Gastroesophageal sphincter (tissue), 4 donors: ENCODE results near the gene SNRPA1. TPM values are rescaled to one million over a fixed set of nuclear protein-coding genes. Genes with fewer than 3 reads are reported as not detected.

Source experiments
- ATAC-seq: fragments of 150-250 bp; one replicate; pipeline ENCODE4 v1.9.1; 2016; ENCODE audit warnings: mild to moderate bottlenecking, moderate library complexity
- H3K27ac ChIP-seq, 4 donors: fragments of 200-600 bp; sonication (generic) in 3 of 4; 1 replicate in 3 of 4; 2 replicates in 1 of 4; pipeline ENCODE4 v1.5.1; 2016 to 2019
- H3K27me3 ChIP-seq: fragments of 200-600 bp; sonication (generic); one replicate; pipeline ENCODE4 v1.5.1; 2019
- H3K36me3 ChIP-seq, 2 donors: fragments of 200-600 bp; sonication (generic); one replicate each; pipeline ENCODE4 v1.5.1; 2019; ENCODE audit warnings: control low read depth in 1 of 2
- H3K4me1 ChIP-seq, 3 donors: fragments of 200-600 bp; sonication (generic); 1 replicate in 2 of 3; 2 replicates in 1 of 3; pipeline ENCODE4 v1.5.1; 2016 to 2019; ENCODE audit warnings: control low read depth in 2 of 3
- H3K4me3 ChIP-seq, 2 donors: fragments of 200-600 bp; sonication (generic); one replicate each; pipeline ENCODE4 v1.5.1; 2019; ENCODE audit warnings: mild to moderate bottlenecking in 1 of 2, moderate library complexity in 1 of 2
- H3K9me3 ChIP-seq, 3 donors: fragments of 200-600 bp; sonication (generic); one replicate each; pipeline ENCODE4 v1.5.1; 2017 to 2019; ENCODE audit warnings: control low read depth in 2 of 3
- CTCF ChIP-seq, 4 experiments: fragments of 200-600 bp in 2 of 4; fragments of 450-650 bp in 2 of 4; sonication (generic) in 1 of 4; IDR thresholded peaks; one replicate each; pipeline ENCODE4 v1.5.1; 2017 to 2019; ENCODE audit warnings: antibody characterized with exemption in 4 of 4, mild to moderate bottlenecking in 2 of 4, moderate library complexity in 2 of 4
- EP300 ChIP-seq: sonication (generic); formaldehyde crosslinking; IDR thresholded peaks from one replicate; pipeline ENCODE4 v1.6.1; 2017; ENCODE audit warnings: antibody characterized with exemption, mild to moderate bottlenecking
- POLR2A ChIP-seq, 2 donors: fragments of 450-650 bp; IDR thresholded peaks; one replicate each; pipeline ENCODE4 v1.6.1; 2017; ENCODE audit warnings: antibody characterized with exemption in 2 of 2, mild to moderate bottlenecking in 2 of 2, moderate library complexity in 1 of 2
- POLR2AphosphoS5 ChIP-seq: sonication (generic); formaldehyde crosslinking; IDR thresholded peaks from one replicate; pipeline ENCODE4 v1.6.1; 2017; ENCODE audit warnings: antibody characterized with exemption
- WGBS, 2 donors: methylation state at CpG; one replicate each; pipeline ENCODE4 v1.1.5; 2018; ENCODE audit warnings: low coverage in 1 of 2; 5-methylcytosine and 5-hydroxymethylcytosine counted together
- total RNA-seq, 4 donors: library from RNA; depleted of rRNA; stranded (reverse); fragments of >200 nt; gene quantifications; one replicate each; pipeline ENCODE4 v1.1.0, GENCODE V29; 2016

Gene SNRPA1
- total RNA-seq, 4 donors from 2014 or later = 22.5 to 39.5 (median 27.7) TPM

DNA sequence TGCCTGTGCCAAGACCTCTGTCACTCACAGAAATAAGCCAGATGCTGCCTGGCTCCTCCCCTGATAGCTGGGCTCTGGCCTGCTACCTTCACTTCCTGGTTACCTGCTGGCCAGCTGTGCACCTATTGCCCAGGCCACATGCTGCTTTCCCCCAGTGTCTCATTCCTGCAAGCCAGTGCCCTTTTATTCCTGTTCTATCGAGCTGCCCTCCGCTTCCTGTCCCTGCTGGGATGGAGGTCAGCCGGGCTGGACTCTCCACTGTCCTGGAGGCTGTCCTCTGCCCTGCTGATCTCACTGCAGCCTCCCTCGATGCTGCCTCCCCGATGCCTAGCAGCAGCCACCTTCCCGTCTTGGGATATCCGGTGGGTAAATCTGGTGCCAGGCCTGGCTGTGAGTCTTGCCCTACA, 37.0 kb upstream of the SNRPA1 start:
- 80 to 92% methylated on average over 1 to 3 of the region's 7 CpGs for WGBS, 2 donors
- Histone ChIP-seq H3K4me3 (no peak overlapping the region), H3K9me3 (no peaks in the 10 kb centered on the region), H3K27ac (no peak overlapping the region), H3K36me3 (no peaks in the 10 kb centered on the region), H3K27me3 (peaks cover 2% of the 10 kb centered on the region), H3K4me1 (no peaks in the 10 kb centered on the region)
- no peak for ATAC-seq
- no peak for TF ChIP-seq POLR2AphosphoS5
- TF ChIP-seq EP300 = no peak
- no peak for TF ChIP-seq POLR2A (IDR thresholded peaks at IDR 0.05)
- TF ChIP-seq CTCF (IDR thresholded peaks at IDR 0.05) = no peak

GRCh38 chr15:101329867-101330380, 34.9 kb upstream of the SNRPA1 start:
- H3K4me3 ChIP-seq = no peak overlapping the region
- no peaks in the 10 kb centered on the region for H3K4me1 ChIP-seq
- ATAC-seq = no peak
- peaks cover 6% of the 10 kb centered on the region for H3K27me3 ChIP-seq
- WGBS, 2 donors = 78 to 100% methylated on average over 1 to 3 of the region's 9 CpGs
- H3K9me3 ChIP-seq = no peaks in the 10 kb centered on the region
- no peaks in the 10 kb centered on the region for H3K36me3 ChIP-seq
- no peak overlapping the region for H3K27ac ChIP-seq
- TF ChIP-seq POLR2AphosphoS5 (no peak), POLR2A (IDR thresholded peaks at IDR 0.05) (no peak), EP300 (no peak), CTCF (IDR thresholded peaks at IDR 0.05) (no peak)

DNA sequence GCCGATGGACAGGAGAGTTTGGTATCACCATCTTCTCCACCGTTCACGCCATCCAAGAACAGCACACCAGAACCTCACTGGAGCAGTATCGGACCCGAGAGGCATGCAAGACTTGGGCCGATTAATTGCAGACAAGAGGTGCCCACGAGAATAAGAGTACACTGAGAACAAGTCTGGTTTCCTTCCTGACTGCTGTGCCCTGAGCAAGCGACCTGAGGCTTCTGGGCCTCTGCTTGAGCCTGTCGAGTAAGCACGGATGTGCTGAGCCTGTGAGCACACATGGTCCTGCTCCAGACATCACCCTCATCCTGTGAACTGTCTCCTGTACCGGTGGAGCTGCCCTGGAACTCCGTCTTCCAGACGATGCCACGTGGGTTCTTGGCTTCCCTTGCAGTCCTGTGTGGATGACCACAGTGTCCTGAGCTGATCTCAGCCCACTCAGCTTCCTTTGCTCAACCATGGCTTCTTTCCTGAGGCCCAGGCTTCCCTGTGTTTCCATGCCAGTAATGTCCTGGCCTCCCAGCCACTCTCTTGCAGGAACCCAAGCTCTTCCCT, 34.3 kb upstream of the SNRPA1 start:
- H3K27ac ChIP-seq = no peak overlapping the region
- peaks cover 6% of the 10 kb centered on the region for H3K27me3 ChIP-seq
- H3K9me3 ChIP-seq = no peaks in the 10 kb centered on the region
- no peak for ATAC-seq
- WGBS, 2 donors = 82 to 84% methylated on average over 10 to 13 of the region's 14 CpGs
- TF ChIP-seq POLR2A (IDR thresholded peaks at IDR 0.05) (no peak), POLR2AphosphoS5 (no peak), EP300 (no peak), CTCF (IDR thresholded peaks at IDR 0.05) (no peak)
- no peak overlapping the region for H3K4me3 ChIP-seq
- H3K36me3 ChIP-seq = no peaks in the 10 kb centered on the region
- no peaks in the 10 kb centered on the region for H3K4me1 ChIP-seq

DNA sequence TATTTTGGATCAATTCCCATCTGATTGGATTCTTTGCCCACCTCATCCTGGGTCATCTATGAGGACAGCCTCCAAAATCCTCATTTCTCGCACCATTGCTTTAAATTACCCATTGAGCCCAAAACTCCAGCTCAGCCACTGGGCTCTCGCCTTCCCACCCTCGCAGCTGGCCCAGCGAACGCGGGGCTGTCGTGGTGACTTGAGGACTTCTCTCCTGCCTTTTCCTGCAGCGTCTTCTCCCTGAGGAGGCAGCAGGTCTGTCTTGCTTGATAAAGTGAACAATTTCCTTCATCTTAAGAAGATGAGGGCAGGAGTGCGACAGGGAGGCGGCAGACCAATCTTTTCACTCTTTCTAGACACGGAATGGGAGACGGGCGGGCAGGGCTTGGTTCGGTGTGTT, 33.0 kb upstream of the SNRPA1 start:
- Histone ChIP-seq H3K27me3 (peaks cover 6% of the 10 kb centered on the region), H3K4me1 (no peaks in the 10 kb centered on the region), H3K4me3 (no peak overlapping the region), H3K27ac (no peak overlapping the region), H3K9me3 (no peaks in the 10 kb centered on the region), H3K36me3 (no peaks in the 10 kb centered on the region)
- ATAC-seq = no peak
- no peak for TF ChIP-seq CTCF (IDR thresholded peaks at IDR 0.05)
- no peak for TF ChIP-seq EP300
- no peak for TF ChIP-seq POLR2A (IDR thresholded peaks at IDR 0.05)
- TF ChIP-seq POLR2AphosphoS5 = no peak
- WGBS, 2 donors = 77 to 89% methylated on average over 3 to 5 of the region's 14 CpGs

DNA sequence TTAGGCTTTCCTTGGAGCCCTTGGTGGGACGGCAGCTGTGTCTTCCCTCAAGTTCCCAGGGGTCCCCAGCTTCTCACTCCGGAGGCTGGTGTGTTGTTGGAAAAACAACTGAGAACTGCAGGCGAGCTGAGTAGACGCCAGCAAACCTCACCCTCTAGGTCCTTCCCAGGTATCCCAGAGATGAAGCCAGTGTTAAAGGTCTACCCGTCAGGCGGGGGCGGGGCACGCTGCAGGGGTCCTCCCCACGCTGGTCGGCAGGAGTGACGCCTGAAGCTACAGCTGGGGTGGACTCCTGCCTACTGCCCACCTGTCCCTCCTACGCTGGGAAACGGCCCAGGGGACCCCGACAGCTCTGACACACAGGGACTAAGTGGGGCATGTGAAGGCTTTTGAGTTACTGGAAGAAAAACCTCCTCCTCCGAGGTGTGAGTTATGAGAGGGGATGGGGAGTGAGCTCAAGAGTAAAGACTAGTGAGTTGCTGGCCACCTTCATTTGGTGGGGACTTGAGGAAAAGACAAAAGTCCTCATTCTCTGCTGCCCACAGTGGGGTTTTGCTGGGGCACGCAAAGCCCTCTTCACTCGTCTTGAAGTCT, 32.2 kb upstream of the SNRPA1 start:
- H3K36me3 ChIP-seq = no peaks in the 10 kb centered on the region
- H3K27me3 ChIP-seq = peaks cover 6% of the 10 kb centered on the region
- no CpG with 5 or more reads among the region's 17 CpGs for WGBS, 2 donors
- H3K27ac ChIP-seq = no peak overlapping the region
- H3K4me3 ChIP-seq = no peak overlapping the region
- ATAC-seq = no peak
- H3K4me1 ChIP-seq = no peaks in the 10 kb centered on the region
- H3K9me3 ChIP-seq = no peaks in the 10 kb centered on the region
- TF ChIP-seq POLR2AphosphoS5 = no peak
